GM12874 (cell line): ENCODE results near the gene PMF1.

ENCODE experiments used
- TF ChIP-seq, protein P1 (sequence below): IDR thresholded peaks from 2 replicates; pipeline ENCODE4 v1.5.1; 2011; ENCODE audit warnings: low read depth, mild to moderate bottlenecking, control low read depth, low read length, moderate library complexity; ENCODE audit not compliant: insufficient read depth

The PMF1 gene

DNA sequence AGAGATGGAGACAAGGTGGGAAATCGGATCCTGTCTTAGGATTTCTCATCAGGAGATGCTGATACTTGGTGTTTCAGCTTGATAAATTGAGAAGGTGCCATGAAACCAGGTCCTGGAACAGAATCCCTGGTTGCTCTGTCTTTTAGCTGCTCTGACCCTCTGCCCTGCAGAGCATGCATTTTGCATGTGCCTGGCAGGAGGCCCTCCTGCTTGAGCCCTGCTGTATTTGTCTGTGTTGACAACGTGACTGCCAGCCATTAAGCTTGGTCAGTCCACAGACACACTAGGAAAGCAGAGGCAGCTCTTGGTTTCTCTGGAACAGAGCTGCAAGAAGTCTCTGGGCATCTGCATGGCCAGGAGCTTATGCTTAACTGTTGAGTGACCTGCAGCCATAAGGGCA lies 16.4 kb upstream of the PMF1 start:
- TF ChIP-seq, protein P1, sequence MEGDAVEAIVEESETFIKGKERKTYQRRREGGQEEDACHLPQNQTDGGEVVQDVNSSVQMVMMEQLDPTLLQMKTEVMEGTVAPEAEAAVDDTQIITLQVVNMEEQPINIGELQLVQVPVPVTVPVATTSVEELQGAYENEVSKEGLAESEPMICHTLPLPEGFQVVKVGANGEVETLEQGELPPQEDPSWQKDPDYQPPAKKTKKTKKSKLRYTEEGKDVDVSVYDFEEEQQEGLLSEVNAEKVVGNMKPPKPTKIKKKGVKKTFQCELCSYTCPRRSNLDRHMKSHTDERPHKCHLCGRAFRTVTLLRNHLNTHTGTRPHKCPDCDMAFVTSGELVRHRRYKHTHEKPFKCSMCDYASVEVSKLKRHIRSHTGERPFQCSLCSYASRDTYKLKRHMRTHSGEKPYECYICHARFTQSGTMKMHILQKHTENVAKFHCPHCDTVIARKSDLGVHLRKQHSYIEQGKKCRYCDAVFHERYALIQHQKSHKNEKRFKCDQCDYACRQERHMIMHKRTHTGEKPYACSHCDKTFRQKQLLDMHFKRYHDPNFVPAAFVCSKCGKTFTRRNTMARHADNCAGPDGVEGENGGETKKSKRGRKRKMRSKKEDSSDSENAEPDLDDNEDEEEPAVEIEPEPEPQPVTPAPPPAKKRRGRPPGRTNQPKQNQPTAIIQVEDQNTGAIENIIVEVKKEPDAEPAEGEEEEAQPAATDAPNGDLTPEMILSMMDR, result no peak

- TF ChIP-seq, protein P1, result no peak
Measured at GRCh38 chr1:156198831-156199349, 13.9 kb upstream of the PMF1 start.

GRCh38 chr1:156200044-156200443 lies 12.8 kb upstream of the PMF1 start:
- TF ChIP-seq, protein P1, result no peak

DNA sequence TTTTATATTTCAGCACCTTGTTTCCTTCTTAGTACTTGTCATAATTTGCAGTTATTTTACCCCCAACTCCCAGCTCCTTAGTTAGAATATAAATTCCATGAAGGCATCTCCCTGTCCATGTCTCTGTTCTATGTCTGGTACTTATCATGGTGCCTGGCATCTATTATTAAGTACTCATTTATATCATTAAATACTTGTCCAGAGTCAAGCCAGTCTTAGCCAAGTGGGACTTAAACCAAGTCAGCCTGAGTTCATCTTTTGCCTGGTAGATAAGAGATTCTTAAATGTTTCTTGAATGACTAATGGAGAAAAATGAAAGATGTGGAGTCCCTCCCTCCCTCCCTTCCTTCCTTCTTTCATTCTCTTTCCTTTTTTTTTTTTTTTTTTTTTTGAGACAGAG lies 9.5 kb upstream of the PMF1 start:
- TF ChIP-seq, protein P1, result no peak

DNA sequence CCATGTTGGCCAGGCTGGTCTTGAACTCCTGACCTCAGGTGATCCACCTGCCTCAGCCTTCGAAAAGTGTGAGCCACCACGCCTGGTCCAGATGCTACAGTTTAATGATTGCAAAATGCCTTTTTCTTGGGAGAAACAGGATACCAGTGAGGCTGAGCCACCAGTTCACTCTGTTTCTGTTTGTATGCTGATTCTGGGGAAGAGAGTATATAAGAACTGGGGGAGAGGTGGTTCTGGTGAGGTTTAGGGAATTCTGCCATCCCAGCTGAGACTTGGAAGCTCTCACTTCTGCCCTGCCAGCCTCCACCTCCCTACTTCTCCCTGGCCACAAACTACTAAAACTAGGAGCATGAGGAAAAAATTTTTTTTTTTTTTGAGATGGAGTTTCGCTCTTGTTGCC lies 8.1 kb upstream of the PMF1 start:
- TF ChIP-seq, protein P1, result no peak

DNA sequence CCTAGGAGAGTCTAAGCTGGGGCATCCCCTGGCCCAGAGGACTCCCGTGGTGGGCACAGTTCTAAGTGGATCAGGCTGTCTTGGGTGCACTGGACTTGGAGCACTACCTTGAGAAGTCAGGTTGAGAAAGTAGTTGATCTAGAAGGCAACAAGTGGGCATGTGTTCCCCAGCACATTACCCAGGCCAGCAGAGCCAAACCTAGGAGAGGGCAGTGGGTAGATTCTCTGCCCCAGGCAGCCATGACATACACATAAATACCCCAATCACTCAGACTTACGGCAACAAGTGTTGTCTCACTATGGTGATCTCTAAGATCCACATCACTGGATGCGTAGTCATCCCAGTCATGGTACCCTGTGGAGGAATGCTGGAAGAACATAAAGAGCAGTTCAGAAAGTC lies 1.6 kb upstream of the PMF1 start:
- TF ChIP-seq, protein P1, result no peak

DNA sequence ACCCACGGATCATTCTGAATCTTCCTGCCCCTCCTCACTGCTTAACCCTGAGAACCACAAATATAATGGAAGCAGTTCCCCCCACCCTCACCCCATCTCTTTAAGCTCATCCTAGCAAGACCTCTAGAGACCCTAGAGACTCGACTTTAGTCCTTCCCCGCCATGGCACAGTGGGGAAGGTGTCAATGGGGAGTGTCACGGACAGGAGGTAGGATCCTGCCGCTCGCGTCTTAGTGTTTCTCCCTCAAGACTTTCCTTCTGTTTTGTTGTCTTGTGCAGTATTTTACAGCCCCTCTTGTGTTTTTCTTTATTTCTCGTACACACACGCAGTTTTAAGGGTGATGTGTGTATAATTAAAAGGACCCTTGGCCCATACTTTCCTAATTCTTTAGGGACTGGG lies 677 bp upstream of the PMF1 start:
- TF ChIP-seq, protein P1, result no peak

DNA sequence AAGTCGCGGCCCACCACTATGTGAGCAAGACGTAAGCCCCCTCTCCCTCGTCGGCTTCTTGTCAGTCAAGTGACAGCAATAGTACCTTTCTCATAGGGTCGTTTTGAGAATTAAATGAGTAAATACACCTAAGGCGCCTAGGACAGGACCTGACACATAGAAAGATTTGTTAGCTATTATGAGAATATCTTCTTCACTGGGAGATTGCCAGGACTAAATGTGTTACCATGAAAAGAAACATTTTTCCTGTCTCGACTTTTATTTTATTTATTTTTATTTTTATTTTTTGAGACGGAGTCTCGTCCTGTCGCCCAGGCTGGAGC lies 798 bp downstream of the PMF1 start:
- TF ChIP-seq, protein P1, result no peak
